ENCODE measurements around the gene OR56B4.
A peak's percentile ranks its signal among the peaks of the same experiment; 100 is the strongest.

The OR56B4 gene

GRCh38 chr11:6152126-6152525 is 44.6 kb downstream of the OR56B4 start:
- DNase-seq (ENCODE audit: low read depth in 1 of 2, low spot score in 1 of 2): no peak
- no peaks in the 10 kb centered on the region for H3K27me3 ChIP-seq (ENCODE audit: insufficient read depth, poor library complexity, severe bottlenecking)

DNA sequence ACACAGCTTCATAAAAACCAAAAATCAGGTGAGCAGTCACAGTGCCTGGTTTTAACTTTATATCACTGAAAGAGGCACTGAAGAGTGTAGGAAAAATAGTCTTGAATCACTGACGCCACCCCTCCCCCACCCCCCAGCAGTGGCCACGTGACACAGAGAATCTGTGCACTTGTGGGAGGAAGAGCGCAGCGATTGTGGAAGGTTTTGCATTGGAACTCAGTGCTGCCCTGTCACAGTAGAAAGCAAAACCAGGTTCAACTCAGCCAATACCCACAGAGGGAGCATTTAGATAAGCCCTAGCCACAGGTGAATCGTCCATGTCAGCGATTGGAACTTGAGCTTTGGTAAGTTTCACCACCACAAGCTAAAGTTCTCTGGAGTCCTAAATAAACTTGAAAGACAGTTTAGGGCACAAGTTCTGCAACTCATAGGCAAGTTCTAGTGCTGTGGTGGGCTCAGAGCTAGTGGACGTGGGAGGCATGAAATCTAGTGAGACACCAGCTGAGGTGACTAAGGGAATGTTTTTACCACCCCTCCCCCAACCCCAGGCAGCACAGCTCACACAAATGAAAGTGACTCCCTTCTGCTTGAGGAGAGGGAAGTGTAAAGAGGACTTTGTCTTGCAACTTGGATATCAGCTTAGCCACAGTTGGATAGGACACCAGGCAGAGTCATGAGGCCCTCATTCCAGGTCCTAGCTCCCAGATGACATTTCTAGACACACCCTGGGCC is 49.3 kb downstream of the OR56B4 start:
- Histone ChIP-seq H3K4me3 (replicated peaks; ENCODE audit: insufficient read depth, low read length) (no peak overlapping the region), H3K27ac (replicated peaks) (peak overlapping the region; percentile 6; the same call in 1 of the 2 replicates), H3K27me3 (ENCODE audit: insufficient read depth, poor library complexity, severe bottlenecking) (no peaks in the 10 kb centered on the region)
- TF ChIP-seq SPI1 (IDR thresholded peaks at IDR 0.05; ENCODE audit: borderline replicate concordance, low read depth): peak; percentile 28; the same call in 1 of the 2 replicates
- TF ChIP-seq GABPA (IDR thresholded peaks at IDR 0.05; ENCODE audit: low read depth): no peak
- peak; percentile 41 to 51 for DNase-seq (ENCODE audit: low read depth in 1 of 2, low spot score in 1 of 2)

More at GRCh38 chr11:6152126-6152525, 44.6 kb downstream of the OR56B4 start:
- Histone ChIP-seq H3K27ac (replicated peaks) (no peak overlapping the region), H3K4me3 (replicated peaks; ENCODE audit: insufficient read depth, low read length) (no peak overlapping the region)
- TF ChIP-seq POLR2AphosphoS5 (IDR thresholded peaks at IDR 0.05; ENCODE audit: low read depth) (no peak), GABPA (IDR thresholded peaks at IDR 0.05; ENCODE audit: low read depth) (no peak), SPI1 (IDR thresholded peaks at IDR 0.05; ENCODE audit: borderline replicate concordance, low read depth) (no peak), CTCF (IDR thresholded peaks at IDR 0.05; ENCODE audit: insufficient read depth, low read length) (no peak)
- TF ChIP-seq, protein P1, sequence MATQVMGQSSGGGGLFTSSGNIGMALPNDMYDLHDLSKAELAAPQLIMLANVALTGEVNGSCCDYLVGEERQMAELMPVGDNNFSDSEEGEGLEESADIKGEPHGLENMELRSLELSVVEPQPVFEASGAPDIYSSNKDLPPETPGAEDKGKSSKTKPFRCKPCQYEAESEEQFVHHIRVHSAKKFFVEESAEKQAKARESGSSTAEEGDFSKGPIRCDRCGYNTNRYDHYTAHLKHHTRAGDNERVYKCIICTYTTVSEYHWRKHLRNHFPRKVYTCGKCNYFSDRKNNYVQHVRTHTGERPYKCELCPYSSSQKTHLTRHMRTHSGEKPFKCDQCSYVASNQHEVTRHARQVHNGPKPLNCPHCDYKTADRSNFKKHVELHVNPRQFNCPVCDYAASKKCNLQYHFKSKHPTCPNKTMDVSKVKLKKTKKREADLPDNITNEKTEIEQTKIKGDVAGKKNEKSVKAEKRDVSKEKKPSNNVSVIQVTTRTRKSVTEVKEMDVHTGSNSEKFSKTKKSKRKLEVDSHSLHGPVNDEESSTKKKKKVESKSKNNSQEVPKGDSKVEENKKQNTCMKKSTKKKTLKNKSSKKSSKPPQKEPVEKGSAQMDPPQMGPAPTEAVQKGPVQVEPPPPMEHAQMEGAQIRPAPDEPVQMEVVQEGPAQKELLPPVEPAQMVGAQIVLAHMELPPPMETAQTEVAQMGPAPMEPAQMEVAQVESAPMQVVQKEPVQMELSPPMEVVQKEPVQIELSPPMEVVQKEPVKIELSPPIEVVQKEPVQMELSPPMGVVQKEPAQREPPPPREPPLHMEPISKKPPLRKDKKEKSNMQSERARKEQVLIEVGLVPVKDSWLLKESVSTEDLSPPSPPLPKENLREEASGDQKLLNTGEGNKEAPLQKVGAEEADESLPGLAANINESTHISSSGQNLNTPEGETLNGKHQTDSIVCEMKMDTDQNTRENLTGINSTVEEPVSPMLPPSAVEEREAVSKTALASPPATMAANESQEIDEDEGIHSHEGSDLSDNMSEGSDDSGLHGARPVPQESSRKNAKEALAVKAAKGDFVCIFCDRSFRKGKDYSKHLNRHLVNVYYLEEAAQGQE (IDR thresholded peaks at IDR 0.05; ENCODE audit: insufficient replicate concordance, low read depth): no peak
